ENCODE data around the gene EFNB2. TPM values are rescaled to one million over a fixed set of nuclear protein-coding genes. Genes with fewer than 3 reads are reported as not detected.

EFNB2 gene
- total and polyA plus RNA-seq, 12 donors, result 9.7 to 21.1 (median 14.3) TPM

- Histone ChIP-seq H3K27me3 (no peaks in the 10 kb centered on the region), H3K27ac (peak overlapping the region in 4 of 10 donors; percentile 3 to 45 (median 38)), H3K4me3 (no peak overlapping the region), H3K36me3 (no peaks in the 10 kb centered on the region), H3K4me1 (peaks cover 0 to 21% (median 10%) of the 10 kb centered on the region in 9 donors), H3K9me3 (no peaks in the 10 kb centered on the region)
- intact Hi-C loops (cut with DNase I), result no loop called here
- ATAC-seq (peak in 3 of 8 donors; percentile 32 to 52 (median 46)), DNase-seq (no peak)
- no peak for TF ChIP-seq CTCF (IDR thresholded peaks at IDR 0.05)
- 82 to 90% methylated on average over 8 of the region's 8 CpGs for WGBS, 2 donors
Measured at GRCh38 chr13:106573284-106573846, 37.9 kb upstream of the EFNB2 start.

GRCh38 chr13:106570299-106570852 is 34.9 kb upstream of the EFNB2 start:
- Histone ChIP-seq H3K36me3 (no peaks in the 10 kb centered on the region), H3K9me3 (no peaks in the 10 kb centered on the region), H3K27ac (peak overlapping the region in 3 of 10 donors; percentile 27 to 46 (median 38)), H3K4me1 (peaks cover 6 to 36% (median 26%) of the 10 kb centered on the region in 9 donors), H3K27me3 (no peaks in the 10 kb centered on the region), H3K4me3 (no peak overlapping the region)
- intact Hi-C loops (cut with DNase I), result no loop called here
- TF ChIP-seq CTCF (IDR thresholded peaks at IDR 0.05), result no peak
- WGBS, 2 donors, result 34 to 46% methylated on average over 14 of the region's 14 CpGs
- ATAC-seq (peak in 5 of 8 donors; percentile 5 to 73 (median 39)), DNase-seq (peak in 1 of 2 donors; percentile 70)

GRCh38 chr13:106569233-106570095 is 34.0 kb upstream of the EFNB2 start:
- Histone ChIP-seq H3K27ac (peak overlapping the region in 3 of 10 donors; percentile 27 to 46 (median 38)), H3K27me3 (no peaks in the 10 kb centered on the region), H3K4me1 (peaks cover 11 to 45% (median 35%) of the 10 kb centered on the region in 9 donors), H3K9me3 (no peaks in the 10 kb centered on the region), H3K36me3 (no peaks in the 10 kb centered on the region), H3K4me3 (no peak overlapping the region)
- 72 to 79% methylated on average over 3 of the region's 3 CpGs for whole genome bisulfite sequencing, 2 donors
- TF ChIP-seq CTCF (IDR thresholded peaks at IDR 0.05), result no peak
- ATAC-seq, result no peak
- intact Hi-C loops (cut with DNase I), result loop anchor here in 4 of 10 donors (5.0 to 10.0 kb wide), 5 partner anchors 53 to 345 kb away; no protein-coding TSS in a partner anchor
- no peak for DNase-seq

- intact Hi-C loops (cut with DNase I), result loop anchor here in 4 of 10 donors (5.0 to 10.0 kb wide), 5 partner anchors 54 to 346 kb away; no protein-coding TSS in a partner anchor
- H3K27me3 ChIP-seq, result no peaks in the 10 kb centered on the region
- DNase-seq, result no peak
- TF ChIP-seq CTCF (IDR thresholded peaks at IDR 0.05), result no peak
- H3K4me1 ChIP-seq, result peaks cover 12 to 46% (median 38%) of the 10 kb centered on the region in 9 donors
- no peaks in the 10 kb centered on the region for H3K36me3 ChIP-seq
- H3K4me3 ChIP-seq, result peak overlapping the region; percentile 66 to 96 (median 87)
- H3K9me3 ChIP-seq, result no peaks in the 10 kb centered on the region
- WGBS, 2 donors, result 24 to 28% methylated on average over 11 of the region's 11 CpGs
- peak in 3 of 8 donors; percentile 1 to 14 (median 3) for ATAC-seq
- H3K27ac ChIP-seq, result peak overlapping the region in 9 of 10 donors; percentile 40 to 99 (median 96)
Measured at GRCh38 chr13:106568299-106569003, 33.0 kb upstream of the EFNB2 start.
